Measurements from ENCODE around the gene JAK3.

DNA sequence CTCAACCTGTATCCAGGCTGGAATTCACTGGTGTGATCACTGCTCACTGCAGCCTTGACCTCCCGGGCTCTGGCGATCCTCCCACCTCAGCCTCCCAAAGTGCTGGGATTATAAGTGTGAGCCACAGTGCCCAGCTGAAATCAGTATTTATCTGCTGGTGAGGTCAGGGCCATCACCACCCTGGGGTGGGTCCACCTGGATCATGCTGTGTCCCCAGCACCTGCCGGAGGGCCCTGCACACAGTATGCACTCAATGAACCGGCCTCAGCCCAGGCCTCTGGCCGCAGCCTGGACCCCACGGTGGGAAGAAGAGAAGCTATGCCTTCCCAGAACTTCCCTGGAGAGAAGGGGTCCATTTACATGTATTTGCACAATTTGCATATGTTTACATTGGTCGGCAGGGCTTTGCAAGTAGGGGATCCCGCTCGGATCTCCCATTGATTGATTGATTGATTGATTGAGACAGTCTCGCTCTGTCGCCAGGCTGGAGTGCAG is 21.4 kb upstream of the JAK3 start:
- TF ChIP-seq CTCF (IDR thresholded peaks at IDR 0.05) (no peak), CBFB (CRISPR knock-in tag; IDR thresholded peaks at IDR 0.05; ENCODE audit: low read depth) (no peak), TCF7 (CRISPR knock-in tag; IDR thresholded peaks at IDR 0.05; ENCODE audit: low read depth) (no peak), CREM (CRISPR knock-in tag; IDR thresholded peaks at IDR 0.05) (no peak), TP53 (CRISPR knock-in tag; IDR thresholded peaks at IDR 0.05) (no peak)
- TF ChIP-seq, protein P1, sequence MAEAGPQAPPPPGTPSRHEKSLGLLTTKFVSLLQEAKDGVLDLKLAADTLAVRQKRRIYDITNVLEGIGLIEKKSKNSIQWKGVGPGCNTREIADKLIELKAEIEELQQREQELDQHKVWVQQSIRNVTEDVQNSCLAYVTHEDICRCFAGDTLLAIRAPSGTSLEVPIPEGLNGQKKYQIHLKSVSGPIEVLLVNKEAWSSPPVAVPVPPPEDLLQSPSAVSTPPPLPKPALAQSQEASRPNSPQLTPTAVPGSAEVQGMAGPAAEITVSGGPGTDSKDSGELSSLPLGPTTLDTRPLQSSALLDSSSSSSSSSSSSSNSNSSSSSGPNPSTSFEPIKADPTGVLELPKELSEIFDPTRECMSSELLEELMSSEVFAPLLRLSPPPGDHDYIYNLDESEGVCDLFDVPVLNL (CRISPR knock-in tag; IDR thresholded peaks at IDR 0.05; ENCODE audit: borderline replicate concordance, low read depth): no peak

All from WTC11 (cell line).